HL-60 (cell line): ENCODE data around the gene CCNI2.

Experiments used
- POLR2AphosphoS5 ChIP-seq: IDR thresholded peaks from 2 replicates; pipeline ENCODE4 v1.6.1; 2012; ENCODE audit warnings: low read depth
- TF ChIP-seq, protein P1 (sequence below): IDR thresholded peaks from one replicate; pipeline ENCODE4 v1.5.1; 2011; ENCODE audit warnings: low read length, control low read depth, inconsistent platforms; ENCODE audit not compliant: insufficient read depth

DNA sequence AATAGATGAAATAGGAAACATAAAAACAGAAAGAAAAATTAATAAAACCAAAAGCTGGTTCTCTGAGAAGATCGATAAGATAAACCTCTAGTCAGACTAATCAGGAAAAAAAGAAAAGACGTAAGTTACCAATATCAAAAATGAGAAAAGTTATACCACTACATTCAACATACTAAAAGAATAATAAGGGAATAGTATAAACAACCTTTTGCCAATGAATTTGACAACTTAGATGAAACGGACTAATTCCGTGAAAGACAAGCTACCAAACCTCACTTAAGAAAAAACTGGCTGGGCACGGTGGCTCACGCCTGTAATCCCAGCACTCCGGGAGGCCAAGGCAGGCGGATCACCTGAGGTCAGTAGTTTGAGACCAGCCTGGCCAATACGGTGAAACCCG is 17.3 kb upstream of the CCNI2 start:
- no peak for TF ChIP-seq POLR2AphosphoS5
- TF ChIP-seq, protein P1, sequence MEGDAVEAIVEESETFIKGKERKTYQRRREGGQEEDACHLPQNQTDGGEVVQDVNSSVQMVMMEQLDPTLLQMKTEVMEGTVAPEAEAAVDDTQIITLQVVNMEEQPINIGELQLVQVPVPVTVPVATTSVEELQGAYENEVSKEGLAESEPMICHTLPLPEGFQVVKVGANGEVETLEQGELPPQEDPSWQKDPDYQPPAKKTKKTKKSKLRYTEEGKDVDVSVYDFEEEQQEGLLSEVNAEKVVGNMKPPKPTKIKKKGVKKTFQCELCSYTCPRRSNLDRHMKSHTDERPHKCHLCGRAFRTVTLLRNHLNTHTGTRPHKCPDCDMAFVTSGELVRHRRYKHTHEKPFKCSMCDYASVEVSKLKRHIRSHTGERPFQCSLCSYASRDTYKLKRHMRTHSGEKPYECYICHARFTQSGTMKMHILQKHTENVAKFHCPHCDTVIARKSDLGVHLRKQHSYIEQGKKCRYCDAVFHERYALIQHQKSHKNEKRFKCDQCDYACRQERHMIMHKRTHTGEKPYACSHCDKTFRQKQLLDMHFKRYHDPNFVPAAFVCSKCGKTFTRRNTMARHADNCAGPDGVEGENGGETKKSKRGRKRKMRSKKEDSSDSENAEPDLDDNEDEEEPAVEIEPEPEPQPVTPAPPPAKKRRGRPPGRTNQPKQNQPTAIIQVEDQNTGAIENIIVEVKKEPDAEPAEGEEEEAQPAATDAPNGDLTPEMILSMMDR, result no peak
